ENCODE results near the gene LRFN2. TPM values are rescaled to one million over a fixed set of nuclear protein-coding genes. Genes with fewer than 3 reads are reported as not detected.

The LRFN2 gene
- total and polyA plus RNA-seq, 2 experiments from 2014 or later = 0.29 to 2.5 TPM

DNA sequence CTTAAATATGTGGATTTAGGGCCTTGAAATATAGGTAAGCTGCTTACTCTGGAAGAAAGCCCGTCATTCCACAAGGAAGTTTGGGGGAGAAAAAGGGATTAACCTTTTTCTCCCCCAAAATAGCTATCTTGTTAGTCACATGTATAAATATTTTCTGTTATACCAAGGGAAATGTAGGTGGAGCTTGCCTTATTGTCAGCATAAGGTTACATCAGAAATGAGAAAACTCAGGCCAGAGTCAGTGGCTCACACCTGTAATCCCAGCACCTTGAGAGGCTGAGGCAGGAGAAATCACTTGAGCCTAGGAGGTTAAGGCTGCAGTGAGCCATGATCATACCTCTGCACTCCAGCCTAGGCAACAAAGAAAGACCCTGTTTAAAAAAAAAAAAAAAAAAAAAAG is 129.9 kb downstream of the LRFN2 start (continued):
- TF ChIP-seq, protein P1, sequence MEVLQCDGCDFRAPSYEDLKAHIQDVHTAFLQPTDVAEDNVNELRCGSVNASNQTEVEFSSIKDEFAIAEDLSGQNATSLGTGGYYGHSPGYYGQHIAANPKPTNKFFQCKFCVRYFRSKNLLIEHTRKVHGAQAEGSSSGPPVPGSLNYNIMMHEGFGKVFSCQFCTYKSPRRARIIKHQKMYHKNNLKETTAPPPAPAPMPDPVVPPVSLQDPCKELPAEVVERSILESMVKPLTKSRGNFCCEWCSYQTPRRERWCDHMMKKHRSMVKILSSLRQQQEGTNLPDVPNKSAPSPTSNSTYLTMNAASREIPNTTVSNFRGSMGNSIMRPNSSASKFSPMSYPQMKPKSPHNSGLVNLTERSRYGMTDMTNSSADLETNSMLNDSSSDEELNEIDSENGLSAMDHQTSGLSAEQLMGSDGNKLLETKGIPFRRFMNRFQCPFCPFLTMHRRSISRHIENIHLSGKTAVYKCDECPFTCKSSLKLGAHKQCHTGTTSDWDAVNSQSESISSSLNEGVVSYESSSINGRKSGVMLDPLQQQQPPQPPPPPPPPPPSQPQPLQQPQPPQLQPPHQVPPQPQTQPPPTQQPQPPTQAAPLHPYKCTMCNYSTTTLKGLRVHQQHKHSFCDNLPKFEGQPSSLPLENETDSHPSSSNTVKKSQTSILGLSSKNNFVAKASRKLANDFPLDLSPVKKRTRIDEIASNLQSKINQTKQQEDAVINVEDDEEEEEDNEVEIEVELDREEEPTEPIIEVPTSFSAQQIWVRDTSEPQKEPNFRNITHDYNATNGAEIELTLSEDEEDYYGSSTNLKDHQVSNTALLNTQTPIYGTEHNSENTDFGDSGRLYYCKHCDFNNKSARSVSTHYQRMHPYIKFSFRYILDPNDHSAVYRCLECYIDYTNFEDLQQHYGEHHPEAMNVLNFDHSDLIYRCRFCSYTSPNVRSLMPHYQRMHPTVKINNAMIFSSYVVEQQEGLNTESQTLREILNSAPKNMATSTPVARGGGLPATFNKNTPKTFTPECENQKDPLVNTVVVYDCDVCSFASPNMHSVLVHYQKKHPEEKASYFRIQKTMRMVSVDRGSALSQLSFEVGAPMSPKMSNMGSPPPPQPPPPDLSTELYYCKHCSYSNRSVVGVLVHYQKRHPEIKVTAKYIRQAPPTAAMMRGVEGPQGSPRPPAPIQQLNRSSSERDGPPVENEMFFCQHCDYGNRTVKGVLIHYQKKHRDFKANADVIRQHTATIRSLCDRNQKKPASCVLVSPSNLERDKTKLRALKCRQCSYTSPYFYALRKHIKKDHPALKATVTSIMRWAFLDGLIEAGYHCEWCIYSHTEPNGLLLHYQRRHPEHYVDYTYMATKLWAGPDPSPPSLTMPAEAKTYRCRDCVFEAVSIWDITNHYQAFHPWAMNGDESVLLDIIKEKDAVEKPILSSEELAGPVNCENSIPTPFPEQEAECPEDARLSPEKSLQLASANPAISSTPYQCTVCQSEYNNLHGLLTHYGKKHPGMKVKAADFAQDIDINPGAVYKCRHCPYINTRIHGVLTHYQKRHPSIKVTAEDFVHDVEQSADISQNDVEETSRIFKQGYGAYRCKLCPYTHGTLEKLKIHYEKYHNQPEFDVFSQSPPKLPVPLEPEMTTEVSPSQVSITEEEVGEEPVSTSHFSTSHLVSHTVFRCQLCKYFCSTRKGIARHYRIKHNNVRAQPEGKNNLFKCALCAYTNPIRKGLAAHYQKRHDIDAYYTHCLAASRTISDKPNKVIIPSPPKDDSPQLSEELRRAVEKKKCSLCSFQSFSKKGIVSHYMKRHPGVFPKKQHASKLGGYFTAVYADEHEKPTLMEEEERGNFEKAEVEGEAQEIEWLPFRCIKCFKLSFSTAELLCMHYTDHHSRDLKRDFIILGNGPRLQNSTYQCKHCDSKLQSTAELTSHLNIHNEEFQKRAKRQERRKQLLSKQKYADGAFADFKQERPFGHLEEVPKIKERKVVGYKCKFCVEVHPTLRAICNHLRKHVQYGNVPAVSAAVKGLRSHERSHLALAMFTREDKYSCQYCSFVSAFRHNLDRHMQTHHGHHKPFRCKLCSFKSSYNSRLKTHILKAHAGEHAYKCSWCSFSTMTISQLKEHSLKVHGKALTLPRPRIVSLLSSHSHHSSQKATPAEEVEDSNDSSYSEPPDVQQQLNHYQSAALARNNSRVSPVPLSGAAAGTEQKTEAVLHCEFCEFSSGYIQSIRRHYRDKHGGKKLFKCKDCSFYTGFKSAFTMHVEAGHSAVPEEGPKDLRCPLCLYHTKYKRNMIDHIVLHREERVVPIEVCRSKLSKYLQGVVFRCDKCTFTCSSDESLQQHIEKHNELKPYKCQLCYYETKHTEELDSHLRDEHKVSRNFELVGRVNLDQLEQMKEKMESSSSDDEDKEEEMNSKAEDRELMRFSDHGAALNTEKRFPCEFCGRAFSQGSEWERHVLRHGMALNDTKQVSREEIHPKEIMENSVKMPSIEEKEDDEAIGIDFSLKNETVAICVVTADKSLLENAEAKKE (CRISPR knock-in tag; IDR thresholded peaks at IDR 0.05) = no peak
- no peak for TF ChIP-seq EZH2 (IDR thresholded peaks at IDR 0.05; ENCODE audit: low read depth, unreplicated experiment)
- TF ChIP-seq STAT1 (IDR thresholded peaks at IDR 0.05; ENCODE audit: unreplicated experiment) = no peak
- no peak for TF ChIP-seq NANOG (IDR thresholded peaks at IDR 0.05; ENCODE audit: borderline replicate concordance)

DNA sequence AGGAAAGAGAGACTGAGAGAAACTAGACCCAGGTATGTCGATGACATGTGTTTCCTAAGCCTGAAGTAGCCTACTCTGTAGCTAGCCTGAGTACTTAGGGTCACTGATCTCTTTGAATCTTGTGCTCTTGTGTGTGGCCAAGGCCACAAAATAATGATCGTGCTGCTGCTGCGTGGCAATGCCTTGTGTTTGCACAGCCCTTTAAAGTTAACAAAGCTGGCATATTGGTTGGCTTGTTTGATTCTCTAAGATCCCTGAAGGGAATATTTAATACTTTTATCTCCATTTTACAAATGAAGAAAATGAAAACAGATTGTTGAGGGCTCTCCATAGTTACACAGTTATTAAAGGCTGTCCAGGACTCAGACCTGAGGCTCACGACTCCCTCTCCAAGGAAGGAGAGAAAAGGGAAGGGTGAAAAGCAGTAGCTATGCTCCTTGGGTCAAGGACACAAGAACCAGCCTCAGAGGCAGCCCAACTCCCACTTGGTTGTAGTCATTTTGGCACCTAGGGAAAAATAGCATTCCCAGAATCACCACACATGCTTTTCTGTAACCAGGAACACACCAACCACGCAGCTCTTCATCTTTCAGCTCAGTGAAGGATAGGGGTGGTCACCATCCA is 130.7 kb downstream of the LRFN2 start:
- Histone ChIP-seq H3K9me2 (ENCODE audit: insufficient read depth) (peaks cover 19% of the 10 kb centered on the region), H2AFZ (no peak overlapping the region), H4K20me1 (replicated peaks; ENCODE audit: insufficient read depth) (no peaks in the 10 kb centered on the region), H3F3A (replicated peaks; ENCODE audit: low read depth) (no peaks in the 10 kb centered on the region), H3K27ac (ENCODE audit: low read depth) (no peak overlapping the region), H3K79me2 (replicated peaks; ENCODE audit: insufficient read depth) (no peaks in the 10 kb centered on the region), H3K4me1 (ENCODE audit: insufficient read depth) (no peaks in the 10 kb centered on the region), H3K4me2 (no peak overlapping the region), H3K27me3 (ENCODE audit: insufficient read depth) (no peaks in the 10 kb centered on the region), H3K36me3 (ENCODE audit: insufficient read depth) (no peaks in the 10 kb centered on the region; the same call in 1 of the 2 replicates), H3K4me3 (no peak overlapping the region)
- Mint-ChIP-seq H3K27ac (no peak overlapping the region), H3K4me1 (no peaks in the 10 kb centered on the region), H3K27me3 (ENCODE audit: insufficient read depth, low read depth, poor library complexity) (peaks cover 4% of the 10 kb centered on the region), H3K9me3 (peaks cover 5% of the 10 kb centered on the region; the same call in 1 of the 3 replicates), H3K36me3 (ENCODE audit: low read depth) (no peaks in the 10 kb centered on the region; the same call in 1 of the 3 replicates), H3K4me3 (no peak overlapping the region)
- DNase-seq (ENCODE audit: low spot score) (no peak), ATAC-seq (no peak)
- TF ChIP-seq POLR2AphosphoS5 (IDR thresholded peaks at IDR 0.05; ENCODE audit: low read depth) (no peak), EZH2 (IDR thresholded peaks at IDR 0.05; ENCODE audit: low read depth, unreplicated experiment) (no peak), ZNF114 (CRISPR knock-in tag; IDR thresholded peaks at IDR 0.05) (no peak), EZH2phosphoT487 (IDR thresholded peaks at IDR 0.05; ENCODE audit: unreplicated experiment) (no peak)
- TF ChIP-seq, protein P2, sequence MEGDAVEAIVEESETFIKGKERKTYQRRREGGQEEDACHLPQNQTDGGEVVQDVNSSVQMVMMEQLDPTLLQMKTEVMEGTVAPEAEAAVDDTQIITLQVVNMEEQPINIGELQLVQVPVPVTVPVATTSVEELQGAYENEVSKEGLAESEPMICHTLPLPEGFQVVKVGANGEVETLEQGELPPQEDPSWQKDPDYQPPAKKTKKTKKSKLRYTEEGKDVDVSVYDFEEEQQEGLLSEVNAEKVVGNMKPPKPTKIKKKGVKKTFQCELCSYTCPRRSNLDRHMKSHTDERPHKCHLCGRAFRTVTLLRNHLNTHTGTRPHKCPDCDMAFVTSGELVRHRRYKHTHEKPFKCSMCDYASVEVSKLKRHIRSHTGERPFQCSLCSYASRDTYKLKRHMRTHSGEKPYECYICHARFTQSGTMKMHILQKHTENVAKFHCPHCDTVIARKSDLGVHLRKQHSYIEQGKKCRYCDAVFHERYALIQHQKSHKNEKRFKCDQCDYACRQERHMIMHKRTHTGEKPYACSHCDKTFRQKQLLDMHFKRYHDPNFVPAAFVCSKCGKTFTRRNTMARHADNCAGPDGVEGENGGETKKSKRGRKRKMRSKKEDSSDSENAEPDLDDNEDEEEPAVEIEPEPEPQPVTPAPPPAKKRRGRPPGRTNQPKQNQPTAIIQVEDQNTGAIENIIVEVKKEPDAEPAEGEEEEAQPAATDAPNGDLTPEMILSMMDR (conservative IDR thresholded peaks at IDR 0.05; ENCODE audit: low read depth in 2 of 2) = no peak
- TF ChIP-seq, protein P3, sequence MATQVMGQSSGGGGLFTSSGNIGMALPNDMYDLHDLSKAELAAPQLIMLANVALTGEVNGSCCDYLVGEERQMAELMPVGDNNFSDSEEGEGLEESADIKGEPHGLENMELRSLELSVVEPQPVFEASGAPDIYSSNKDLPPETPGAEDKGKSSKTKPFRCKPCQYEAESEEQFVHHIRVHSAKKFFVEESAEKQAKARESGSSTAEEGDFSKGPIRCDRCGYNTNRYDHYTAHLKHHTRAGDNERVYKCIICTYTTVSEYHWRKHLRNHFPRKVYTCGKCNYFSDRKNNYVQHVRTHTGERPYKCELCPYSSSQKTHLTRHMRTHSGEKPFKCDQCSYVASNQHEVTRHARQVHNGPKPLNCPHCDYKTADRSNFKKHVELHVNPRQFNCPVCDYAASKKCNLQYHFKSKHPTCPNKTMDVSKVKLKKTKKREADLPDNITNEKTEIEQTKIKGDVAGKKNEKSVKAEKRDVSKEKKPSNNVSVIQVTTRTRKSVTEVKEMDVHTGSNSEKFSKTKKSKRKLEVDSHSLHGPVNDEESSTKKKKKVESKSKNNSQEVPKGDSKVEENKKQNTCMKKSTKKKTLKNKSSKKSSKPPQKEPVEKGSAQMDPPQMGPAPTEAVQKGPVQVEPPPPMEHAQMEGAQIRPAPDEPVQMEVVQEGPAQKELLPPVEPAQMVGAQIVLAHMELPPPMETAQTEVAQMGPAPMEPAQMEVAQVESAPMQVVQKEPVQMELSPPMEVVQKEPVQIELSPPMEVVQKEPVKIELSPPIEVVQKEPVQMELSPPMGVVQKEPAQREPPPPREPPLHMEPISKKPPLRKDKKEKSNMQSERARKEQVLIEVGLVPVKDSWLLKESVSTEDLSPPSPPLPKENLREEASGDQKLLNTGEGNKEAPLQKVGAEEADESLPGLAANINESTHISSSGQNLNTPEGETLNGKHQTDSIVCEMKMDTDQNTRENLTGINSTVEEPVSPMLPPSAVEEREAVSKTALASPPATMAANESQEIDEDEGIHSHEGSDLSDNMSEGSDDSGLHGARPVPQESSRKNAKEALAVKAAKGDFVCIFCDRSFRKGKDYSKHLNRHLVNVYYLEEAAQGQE (IDR thresholded peaks at IDR 0.05; ENCODE audit: unreplicated experiment) = no peak

Measured in GM23338 (cell line).